ENCODE results near the gene UEVLD.
A peak's percentile ranks its signal among the peaks of the same experiment; 100 is the strongest.

- TF ChIP-seq POLR2A (IDR thresholded peaks at IDR 0.05), result peak in 1 of 2 donors; percentile 70
- no peak for TF ChIP-seq CTCF (IDR thresholded peaks at IDR 0.05)
Measured at GRCh38 chr11:18588297-18589252, at the start of gene UEVLD.
